Measurements from ENCODE around the gene ANKRD53.
A peak's percentile ranks its signal among the peaks of the same experiment; 100 is the strongest.
"Not testable (repeated sequence)": the region's sequence is repeated elsewhere in the genome, so short reads cannot be mapped to it uniquely, and the experiment has no call there.

ANKRD53 gene

DNA sequence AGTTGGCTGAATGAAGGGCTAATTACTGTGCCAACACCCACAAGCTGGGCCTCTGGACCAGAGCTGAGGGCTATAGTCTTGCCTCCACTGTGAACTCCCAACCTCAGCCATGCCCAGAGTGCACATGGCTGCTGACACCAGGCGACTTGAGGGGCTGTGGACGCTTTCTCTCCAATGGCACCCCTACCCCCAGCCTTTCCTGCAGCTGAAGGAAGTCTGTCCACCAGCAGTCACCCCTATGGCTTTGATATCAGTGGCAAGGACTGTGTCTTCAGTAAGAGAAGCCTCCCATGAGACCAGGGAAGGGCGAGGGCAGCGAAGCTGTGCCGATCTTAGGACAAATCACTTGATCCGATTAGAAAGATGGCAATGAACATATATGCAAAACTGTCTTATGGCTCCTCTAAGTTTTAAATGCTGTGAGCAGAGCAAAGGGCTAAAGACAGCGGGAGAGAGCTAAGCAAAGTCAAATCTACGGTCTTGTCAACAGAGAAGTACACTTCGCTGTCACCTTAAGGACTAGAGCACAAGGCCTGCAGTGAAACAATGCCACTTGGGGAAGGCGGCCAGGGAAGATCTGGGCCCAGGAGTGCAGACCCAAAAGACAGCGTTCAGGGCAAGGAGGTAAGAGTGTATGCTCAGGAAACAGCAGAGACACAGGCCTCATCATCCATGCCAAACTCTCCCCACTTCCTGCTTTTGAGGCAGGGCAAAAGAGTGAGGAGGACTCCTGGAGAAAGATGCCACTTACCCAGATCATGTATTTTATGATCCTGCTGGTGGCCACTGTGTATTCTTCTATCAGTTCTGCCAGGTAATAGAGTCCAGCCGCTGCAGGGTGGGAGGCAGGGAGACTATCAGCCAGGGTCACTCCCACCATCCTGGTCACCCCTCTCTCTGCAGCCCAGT, 14.8 kb downstream of the ANKRD53 start:
- DNase-seq = no peak

DNA sequence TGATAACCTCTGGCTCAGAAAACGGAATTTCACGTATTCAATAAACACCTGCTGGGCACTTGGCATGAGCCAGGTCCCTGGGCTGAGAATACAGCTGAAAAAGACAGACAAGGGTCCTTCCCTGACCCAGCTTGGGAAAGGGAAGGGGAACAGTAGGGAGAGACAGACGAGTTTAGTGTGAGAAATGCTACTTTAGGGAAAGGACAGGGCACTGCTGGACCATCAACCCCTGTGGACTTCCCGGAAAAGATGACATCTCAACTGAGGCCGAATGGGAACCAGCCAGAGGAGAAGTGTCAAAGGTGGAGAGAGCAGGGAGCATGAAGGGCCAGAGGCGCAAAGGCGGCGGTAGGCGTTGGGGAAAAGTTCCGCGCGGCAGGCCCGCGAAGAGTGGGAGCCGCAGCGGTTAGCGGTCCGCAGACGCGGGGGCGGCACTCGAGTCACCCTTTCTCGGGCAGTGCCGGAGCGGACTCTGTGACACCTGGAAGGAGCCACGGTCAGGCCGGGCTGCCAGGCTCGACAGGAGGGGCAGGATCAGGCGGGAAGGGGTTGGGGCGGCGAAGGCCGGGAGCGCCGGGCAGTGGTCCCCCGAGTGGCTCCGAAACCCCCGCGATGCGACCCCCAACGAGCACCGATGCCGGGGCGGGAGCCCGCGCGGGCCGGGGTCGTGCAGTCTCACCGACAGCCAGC, 15.7 kb downstream of the ANKRD53 start:
- no peak for DNase-seq

DNA sequence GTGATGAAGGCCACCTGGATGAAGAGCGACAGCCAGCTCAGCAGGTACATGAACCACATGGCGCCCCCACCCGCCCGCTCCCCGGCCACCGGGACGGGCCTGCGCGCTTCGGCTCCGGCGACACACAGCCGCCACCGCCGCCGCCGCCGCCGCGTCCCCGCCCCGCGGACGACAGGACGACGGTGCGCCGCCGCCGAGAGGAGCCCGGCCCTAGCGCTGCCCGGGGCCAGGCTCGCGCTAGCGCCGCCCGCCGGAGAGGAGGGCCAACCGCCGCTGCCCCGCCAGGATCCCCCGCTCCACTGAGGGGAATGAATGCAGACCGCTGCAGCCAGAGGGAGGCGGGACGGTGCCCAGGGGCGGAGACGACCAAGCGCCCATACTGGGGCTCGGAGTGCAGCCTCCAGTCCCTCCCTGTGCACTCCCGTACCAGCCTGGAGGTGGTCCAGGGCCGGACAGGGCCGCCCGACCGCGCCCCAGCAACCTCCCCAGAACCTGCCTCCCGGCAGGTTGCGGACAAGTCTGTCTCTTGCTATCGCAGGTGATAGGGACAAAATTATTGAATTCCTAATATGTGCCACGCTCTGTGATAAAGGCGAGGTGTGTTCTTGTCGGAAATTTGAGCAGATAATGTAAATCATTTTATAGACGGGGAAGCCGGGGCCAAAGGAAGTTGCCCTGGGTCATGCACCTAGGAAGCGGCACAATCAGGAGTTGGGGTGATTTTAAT, 16.4 kb downstream of the ANKRD53 start, which contains the start of gene TEX261:
TSS of gene TEX261 (minus strand) at position 175 of the 727 bp plus-strand sequence. CDS start at position 59, 116 bp downstream.
- DNase-seq = peak; percentile 87

DNA sequence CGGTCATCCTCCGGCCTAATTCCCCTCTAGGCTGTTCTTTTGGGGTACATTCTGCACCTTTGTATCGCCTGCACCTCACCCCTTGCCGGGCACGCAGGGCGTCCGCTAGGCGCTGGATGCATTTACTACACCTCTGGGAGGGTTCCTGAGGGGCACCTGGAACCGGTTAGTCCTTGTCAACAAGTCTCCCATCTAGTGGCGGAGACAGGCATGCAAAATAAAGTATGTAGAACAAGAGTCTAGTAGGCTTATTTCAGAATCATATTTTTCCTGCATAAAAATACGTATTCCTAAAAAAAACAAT, 16.9 kb downstream of the ANKRD53 start:
- DNase-seq = peak; percentile 46

DNA sequence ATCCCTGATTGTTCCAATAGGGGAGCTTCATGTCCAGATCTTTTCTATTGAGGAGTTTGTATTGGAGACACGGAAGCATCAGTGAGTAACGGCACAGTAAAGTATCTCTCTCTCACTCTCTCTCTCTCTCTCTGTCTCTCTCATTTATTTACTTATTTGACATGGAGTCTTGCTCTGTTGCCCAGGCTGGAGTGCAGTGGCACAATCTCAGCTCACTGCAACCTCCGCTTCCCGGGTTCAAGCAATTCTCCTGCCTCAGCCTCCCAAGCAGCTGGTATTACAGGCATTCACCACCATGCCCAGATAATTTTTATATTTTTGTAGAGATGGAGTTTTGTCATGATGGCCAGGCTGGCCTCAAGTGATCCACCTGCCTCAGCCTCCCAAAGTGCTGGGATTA, 20.5 kb downstream of the ANKRD53 start:
- DNase-seq = not testable (repeated sequence)

DNA sequence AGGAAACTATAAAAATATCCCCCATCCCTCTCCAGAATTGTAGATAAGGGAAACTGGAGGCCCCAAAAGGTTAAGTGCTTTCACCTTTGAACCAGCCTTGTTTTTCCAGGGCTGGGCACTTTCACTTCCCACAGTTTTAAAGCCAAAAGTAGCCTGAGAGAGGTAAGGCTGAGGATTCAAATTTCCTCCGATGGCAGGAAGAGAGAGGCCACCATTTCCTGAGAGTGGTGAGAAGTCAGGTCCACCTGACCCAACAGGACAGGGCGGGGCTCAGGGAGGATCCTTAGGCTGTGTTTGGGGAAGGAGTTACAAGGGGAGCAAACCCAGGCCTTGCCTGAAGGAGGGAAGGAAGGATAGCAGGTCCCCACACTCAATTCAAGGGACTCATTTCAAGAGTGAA, 20.9 kb downstream of the ANKRD53 start:
- DNase-seq = no peak

DNA sequence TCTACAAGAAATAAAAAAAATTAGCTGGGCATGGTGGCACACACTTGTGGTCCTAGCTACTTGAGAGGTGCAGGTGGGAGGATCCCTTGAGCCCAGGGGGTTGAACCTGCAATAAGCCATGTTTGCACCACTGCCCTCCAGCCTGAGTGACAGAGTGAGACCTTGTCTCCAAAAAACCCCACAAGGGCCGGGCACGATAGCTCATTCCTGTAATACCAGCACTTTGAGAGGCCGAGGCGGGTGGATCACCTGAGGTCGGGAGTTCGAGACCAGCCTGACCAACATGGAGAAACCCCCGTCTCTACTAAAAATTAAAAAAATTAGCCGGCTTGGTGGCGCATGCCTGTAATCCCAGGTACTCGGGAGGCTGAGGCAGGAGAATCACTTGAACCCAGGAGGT, 21.5 kb downstream of the ANKRD53 start:
- not testable (repeated sequence) for DNase-seq

DNA sequence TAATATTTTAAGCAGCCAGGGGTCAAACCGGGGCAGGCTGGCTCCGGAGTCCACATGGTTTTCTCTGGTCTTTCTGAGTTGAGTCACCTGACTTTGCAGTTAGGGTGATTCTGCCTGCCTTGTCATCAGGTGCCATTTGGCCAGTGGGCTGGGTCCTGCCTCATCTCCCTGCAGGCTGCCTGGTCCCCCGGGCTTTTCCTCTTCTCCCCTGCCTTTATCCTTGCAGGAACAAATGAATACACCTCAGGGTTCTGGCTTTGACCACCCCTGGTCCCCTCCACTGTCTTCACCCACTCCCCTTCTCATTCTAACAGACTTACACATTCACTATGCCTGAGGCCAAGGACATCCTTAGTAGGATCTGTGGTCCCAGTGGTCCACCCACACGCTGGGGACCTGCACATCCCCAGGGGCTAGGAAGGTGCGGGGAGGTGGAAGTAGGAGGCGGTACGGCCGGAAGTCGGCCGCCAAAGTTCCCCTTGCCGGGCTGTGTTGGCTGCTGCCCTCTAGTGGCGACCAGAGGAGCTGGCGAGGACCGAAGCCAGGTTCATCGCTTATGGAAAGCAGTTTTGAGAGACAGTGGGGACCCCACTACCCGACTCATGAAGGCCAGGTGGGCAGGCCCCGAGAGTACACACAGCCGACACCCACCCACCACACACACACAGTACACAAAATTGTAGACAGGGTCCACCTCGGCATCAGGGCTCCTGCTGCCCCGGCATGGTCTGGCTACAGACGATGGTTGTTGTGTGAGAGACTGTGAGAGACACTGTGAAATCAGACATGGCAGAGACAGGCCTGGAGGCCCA, 22.6 kb downstream of the ANKRD53 start:
- peak; percentile 76 for DNase-seq

DNA sequence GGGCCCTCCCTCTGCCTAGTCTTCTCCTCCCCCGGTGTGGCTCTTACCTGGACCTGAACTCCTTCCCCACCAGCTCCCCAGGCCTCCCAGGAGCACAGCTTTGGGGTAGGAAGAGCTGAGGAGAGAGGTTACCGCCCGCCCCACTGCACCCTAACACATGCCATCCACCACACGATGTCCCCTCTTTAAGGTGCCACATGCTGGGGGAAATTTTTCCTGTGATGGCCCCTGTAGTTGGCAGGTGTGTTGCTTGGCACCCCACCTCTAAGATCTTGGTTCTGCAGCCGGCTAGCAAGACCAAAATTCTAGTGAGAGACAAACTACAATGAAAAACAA, 23.1 kb downstream of the ANKRD53 start:
- DNase-seq = no peak

DNA sequence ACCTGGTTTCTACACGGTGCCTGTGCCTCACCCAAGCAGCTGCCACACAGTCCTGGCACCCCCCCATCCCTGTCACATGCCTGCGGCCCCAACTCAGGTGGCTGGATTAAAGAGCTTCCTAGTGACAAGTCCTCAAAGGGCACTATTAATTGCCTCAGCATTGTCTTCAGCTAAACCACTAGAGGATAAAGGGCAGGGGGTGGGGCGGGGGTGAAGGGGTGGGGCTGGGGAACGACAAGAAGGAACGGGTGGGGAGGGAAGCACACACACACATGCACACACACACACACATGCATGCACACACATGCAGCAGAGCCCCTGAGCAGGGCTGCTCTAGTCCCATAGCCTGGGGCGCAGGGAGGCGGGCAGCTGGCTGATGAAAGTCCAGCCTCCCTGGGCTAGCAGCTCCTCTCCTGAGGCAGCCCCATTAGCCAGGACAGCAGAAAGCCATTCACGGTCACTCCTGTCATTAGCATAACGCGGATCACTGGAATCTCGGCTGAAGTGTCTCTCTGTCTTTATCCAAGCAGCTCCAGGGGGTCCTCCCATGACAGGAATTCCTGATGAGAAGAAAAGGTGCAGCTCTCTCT, 23.6 kb downstream of the ANKRD53 start:
- DNase-seq = no peak

DNA sequence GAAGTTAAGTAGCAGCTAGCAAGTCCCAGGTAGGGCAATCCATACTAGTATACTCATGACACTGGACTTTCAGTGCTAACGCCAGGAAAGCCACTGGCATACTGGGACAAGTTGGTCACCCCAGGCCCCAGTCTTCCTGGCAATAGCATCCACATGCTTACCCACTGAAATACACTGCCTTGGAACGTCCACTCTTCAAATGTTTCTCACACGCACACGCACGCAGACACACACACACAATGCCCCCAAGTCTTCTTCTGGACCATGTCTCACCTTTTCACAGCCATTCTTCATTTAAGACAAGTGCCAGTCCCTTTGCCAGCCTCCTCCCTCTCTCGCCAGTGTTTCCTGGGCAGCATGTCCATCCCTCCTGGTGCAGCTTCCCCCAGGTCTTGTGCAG, 25.0 kb downstream of the ANKRD53 start:
- no peak for DNase-seq

DNA sequence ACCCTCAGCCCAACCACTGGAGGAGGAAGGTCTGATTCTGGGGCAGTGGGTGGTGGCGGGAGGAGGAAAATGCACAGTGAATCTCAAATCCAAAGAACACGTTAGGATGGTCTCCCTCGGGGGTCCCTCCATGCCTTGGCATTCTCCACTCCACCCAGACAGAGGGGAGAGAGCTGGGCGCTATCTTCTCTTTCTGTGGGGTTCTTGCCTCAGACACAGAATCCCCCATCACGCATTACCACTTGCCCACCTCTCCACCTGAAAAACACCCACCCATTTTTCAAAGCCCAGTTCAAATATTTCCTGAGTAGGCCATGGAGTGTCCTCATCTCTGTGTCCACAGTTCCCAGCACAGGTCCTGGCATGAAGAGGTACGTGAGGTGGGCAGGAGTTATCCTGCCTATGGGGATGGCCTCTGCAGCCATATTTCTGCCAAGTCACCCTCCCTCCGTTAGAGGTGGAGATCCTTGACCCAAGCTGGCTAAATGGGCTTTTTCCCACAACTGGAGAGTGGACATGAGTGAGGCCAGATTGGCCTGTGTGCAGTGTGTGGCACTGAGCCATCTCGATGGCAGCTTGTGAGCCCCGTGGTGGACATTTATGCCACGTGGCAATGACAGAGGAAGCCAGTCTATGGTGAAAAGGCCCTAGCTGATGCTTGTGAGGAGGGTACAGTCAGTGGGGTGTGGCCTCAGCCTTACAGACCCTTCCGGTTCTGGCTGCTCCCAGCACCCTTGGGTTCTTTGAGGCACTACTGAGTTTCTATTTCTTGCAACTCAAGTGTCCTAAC, 25.7 kb downstream of the ANKRD53 start:
- DNase-seq = no peak

DNA sequence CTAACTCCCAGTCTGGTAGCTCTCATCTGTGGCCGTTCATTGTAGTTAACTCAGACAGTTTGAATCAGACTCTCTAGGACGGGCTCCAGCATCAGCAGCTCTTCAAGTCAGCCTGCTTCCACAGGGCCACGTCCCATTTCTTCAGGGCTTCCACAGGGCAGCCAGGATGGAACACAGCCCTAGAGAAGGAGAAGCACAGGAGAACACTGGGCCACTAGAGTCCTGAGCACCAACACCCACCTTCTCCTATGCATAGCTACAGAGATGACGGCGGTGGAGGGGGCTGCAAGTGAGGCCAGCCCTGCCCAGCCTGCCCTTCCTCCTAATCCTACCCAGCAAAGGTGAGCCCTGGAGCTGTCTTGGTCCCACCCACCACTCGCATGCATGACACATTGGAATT, 26.4 kb downstream of the ANKRD53 start:
- no peak for DNase-seq

DNA sequence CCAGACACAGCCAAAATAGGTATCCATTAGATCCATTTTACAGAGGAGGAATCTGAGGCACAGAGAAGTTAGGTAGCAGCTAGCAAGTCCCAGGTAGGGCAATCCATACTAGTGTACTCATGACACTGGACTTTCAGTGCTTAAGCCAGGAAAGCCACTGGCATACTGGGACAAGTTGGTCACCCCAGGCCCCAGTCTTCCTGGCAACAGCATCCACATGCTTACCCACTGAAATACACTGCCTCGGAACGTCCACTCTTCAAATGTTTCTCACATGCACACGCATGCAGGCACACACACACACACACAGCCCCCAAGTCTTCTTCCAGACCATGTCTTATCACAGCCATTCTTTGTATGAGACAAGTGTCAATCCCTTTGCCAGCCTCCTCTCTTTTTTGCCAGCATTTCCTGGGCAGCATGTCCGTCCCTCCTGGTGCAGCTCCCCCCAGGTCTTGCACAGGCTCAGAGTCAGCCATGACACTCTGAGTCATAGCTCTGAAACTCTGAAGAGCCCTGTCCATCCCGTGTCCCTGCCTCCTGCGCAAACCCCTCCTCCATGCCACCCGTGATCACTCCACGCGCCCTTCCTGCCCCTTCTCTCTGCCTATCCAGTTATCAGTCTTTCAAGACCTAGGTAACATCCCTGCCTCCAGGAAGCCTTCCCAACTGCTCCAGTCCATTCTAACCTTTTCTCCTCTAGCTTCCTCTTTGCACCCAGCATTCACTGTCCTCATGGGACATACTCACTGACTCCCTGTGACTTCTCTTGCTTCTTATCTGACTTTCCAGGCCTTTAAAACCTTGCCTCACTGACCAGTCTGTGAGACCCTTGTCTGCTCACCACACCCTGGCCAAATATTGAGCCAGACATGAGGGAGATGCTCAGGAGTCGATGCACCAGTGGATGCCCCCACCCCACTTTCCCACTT, 27.1 kb downstream of the ANKRD53 start:
- no peak for DNase-seq

DNA sequence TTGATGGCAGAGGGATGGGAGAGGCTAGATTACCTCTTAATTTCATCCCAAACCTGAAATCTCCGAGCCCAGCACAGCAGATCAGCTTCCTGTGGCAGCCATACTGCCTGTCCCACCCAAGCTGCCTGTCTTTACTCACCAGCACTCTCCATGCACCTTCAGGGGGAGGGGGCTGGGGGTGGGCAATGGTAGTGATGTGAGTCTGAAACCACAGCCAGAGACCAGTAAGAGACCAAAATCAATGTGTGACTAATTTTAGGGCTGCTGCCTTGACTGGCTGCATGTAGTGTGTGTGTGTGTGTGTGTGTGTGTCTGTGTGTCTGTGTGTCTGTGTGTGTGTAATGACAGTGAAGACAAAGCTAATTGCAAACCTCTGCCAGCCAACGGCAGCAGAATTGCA, 27.9 kb downstream of the ANKRD53 start:
- DNase-seq = no peak

DNA sequence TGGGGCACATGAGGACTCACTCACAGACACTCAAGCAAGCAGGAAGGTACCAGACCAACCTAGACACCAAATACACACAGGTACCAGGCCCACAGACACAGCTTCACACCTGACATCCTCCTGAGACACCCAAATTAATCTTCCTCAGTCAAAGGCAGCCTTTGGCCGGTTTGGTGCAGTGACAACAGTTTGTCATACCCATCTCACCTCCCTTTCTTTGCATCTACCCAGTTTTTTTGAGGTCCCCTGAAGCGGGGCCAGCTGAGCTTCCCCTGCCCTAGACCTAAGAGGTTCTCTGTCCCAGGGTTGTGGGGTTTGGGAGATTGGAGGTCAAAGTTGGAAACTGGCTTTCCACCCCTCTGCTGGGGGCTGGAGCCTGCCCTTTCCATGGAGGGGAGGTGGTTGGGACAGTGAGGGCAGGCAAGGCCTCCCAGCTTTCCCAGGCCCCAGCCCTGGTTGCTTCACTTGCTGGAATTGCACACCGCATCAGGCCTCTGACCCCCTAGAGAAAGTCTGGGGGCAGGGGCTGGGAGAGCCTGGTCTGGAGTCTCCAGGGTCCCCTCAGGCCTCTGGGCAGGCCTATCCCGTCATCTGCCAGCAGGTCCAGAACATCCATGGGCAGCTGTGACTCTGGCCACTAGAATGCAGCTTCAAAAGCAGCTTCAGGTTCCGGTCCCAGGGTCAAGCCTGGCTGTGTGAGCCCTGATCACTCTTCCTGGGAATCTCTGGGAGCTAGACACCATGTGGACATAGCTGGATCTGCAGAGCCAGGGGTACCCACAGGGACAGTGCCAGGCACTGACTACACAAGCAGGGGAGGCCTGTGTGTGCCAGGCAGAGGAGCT, 28.7 kb downstream of the ANKRD53 start:
- no peak for DNase-seq

DNA sequence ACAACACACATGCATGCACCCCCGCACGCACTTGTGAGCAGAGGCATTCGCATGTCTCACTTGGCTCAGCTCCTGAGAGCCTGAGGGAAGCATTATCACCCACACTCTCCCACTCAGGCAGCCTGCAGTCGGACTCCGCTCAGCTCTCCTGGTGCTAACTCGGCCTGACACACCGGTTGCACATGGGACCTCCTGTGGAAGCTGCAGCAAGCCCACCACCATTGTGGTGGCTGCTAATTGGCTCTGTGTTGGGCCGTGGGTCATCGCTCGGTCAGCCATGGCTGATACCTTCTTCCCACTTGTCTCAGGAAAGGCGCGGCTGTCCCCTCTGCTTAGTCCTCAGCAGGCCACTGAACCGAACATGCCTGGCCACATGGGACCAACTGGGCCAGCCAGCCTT, 29.9 kb downstream of the ANKRD53 start:
- no peak for DNase-seq

DNA sequence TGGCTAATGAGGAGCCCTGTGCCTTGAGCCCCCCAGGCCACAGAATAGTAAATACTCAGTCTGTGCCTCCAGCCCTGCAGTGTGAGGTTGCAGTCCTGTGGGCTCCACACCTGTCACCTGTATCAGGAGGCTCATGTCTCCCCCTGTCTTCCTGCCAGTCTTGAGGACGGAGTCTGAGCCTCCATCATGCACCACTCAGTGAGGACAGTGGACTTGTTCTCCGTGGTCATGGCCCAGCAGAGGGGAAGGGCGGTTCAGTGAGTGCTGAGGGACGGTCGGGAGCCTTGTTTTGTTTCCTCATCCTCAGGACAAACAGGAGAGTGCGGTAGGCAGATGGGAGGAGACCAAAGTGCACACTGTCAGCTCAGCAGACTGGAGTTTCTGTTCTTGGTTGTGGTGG, 33.4 kb downstream of the ANKRD53 start:
- DNase-seq = not testable (repeated sequence)

DNA sequence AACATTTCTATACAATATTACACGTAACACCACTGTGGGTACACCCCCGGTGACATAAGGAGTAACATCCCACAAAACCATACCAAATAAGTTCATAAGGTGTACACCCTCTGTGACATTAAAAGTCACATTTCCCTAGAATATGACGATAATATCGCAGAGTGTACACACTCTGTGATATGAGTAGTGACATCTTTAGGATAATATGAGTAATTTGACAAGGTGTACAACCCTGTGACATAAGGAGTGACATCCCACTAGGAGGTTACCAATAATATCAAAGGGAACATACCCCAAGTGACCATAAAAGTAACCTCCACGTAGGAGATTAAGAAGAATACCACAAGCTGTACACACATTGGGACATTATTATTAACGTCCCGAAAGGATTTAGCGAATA, 40.2 kb downstream of the ANKRD53 start:
- no peak for DNase-seq

DNA sequence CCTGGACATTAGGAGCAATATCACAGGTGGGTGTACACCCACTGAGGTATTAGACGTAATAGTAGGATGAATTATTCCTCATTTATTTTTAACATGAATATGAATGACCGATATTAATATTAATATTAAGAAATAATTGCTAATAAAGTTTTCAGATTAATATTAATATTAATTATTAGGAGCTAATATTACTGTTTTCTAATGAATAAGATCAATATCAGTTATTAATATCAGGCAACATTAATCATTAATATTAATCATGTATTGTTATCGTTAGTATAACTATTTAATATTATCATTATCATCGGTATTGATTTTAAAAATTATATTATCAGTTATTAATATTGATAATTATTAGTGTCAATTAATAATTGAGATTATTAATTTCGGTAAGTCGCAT, 41.6 kb downstream of the ANKRD53 start:
- DNase-seq = not testable (repeated sequence)
